Measurements from ENCODE around the gene DYNLL2.

DNA sequence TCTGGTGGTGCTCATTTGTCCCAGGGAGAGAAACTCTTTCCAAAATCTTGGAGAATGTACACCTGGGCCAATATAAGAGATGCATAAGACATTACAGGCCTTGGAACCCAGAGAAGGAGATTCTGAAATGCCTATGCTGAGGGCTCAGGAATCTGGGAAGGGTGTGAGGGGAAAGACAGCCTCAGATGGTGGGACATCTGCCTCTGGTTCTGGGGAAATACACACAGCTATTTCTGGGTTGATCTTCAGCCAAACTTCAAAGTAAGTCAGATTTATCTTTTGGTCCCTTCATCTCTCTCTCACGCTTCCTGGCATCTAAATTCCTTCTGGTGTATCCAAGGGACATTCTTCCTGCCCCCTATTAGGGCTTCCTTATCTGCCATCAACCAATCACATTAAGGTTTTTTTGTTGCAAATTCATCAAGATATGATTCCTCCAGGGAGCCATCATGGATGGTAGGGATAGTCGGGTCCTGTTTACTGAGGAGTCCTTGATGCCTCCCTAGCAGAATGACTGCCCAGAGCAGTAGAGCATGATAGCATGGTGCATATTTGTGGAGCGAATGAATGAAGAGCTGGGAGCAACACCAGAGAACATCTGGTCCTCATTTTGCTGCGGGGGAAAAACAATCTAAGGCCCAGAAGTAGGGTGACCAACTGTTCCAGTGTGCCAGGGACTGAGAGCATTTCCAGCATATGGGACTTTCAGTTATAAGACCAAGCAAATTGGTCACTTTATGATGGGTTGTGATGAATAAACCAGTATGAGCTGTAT, 35.7 kb upstream of the DYNLL2 start:
- no peak for TF ChIP-seq TAF1 (IDR thresholded peaks at IDR 0.05; ENCODE audit: borderline replicate concordance, insufficient read depth, low read length)
- no peak for TF ChIP-seq POLR2AphosphoS5 (IDR thresholded peaks at IDR 0.05; ENCODE audit: low read depth, low read length)
